HG03039 (cell line): Measurements from ENCODE around the gene UBE2E2.

Source experiments
- ATAC-seq: cut with Tn5 transposase; IDR thresholded peaks from one replicate; pipeline ENCODE4 v1.9.1; 2021; ENCODE audit warnings: mild to moderate bottlenecking, moderate library complexity; ENCODE audit not compliant: unreplicated experiment

The UBE2E2 gene

GRCh38 chr3:23468203-23468602, 265.1 kb downstream of the UBE2E2 start:
- no peak for ATAC-seq

GRCh38 chr3:23474580-23475357, 271.6 kb downstream of the UBE2E2 start:
- ATAC-seq: no peak

GRCh38 chr3:23475446-23475845, 272.3 kb downstream of the UBE2E2 start:
- no peak for ATAC-seq

- ATAC-seq: no peak
These were observed 275.9 kb downstream of the UBE2E2 start for GRCh38 chr3:23479026-23479425.

- no peak for ATAC-seq
These were observed 276.6 kb downstream of the UBE2E2 start for GRCh38 chr3:23479615-23480328.

GRCh38 chr3:23480329-23480714, 277.2 kb downstream of the UBE2E2 start:
- ATAC-seq: no peak

- no peak for ATAC-seq
These were observed 278.0 kb downstream of the UBE2E2 start for GRCh38 chr3:23481011-23481615.

- no peak for ATAC-seq
These were observed 278.6 kb downstream of the UBE2E2 start for GRCh38 chr3:23481616-23482278.

- ATAC-seq: no peak
These were observed 281.3 kb downstream of the UBE2E2 start for GRCh38 chr3:23484386-23484785.

GRCh38 chr3:23485922-23486321, 282.8 kb downstream of the UBE2E2 start:
- ATAC-seq: no peak

GRCh38 chr3:23487015-23487414, 283.9 kb downstream of the UBE2E2 start:
- no peak for ATAC-seq

GRCh38 chr3:23488618-23489017, 285.5 kb downstream of the UBE2E2 start:
- no peak for ATAC-seq

GRCh38 chr3:23489300-23490158, 286.4 kb downstream of the UBE2E2 start:
- ATAC-seq: no peak

GRCh38 chr3:23490459-23490858, 287.3 kb downstream of the UBE2E2 start:
- no peak for ATAC-seq

- ATAC-seq: no peak
These were observed 288.9 kb downstream of the UBE2E2 start for GRCh38 chr3:23492057-23492456.

GRCh38 chr3:23493889-23494288, 290.8 kb downstream of the UBE2E2 start:
- no peak for ATAC-seq

GRCh38 chr3:23494967-23495366, 291.8 kb downstream of the UBE2E2 start:
- no peak for ATAC-seq

GRCh38 chr3:23495507-23495906, 292.4 kb downstream of the UBE2E2 start:
- ATAC-seq: no peak

- ATAC-seq: peak; percentile 75
These were observed 293.0 kb downstream of the UBE2E2 start for GRCh38 chr3:23496165-23496564.

- ATAC-seq: no peak
These were observed 294.0 kb downstream of the UBE2E2 start for GRCh38 chr3:23497156-23497555.
